Measurements from ENCODE around the gene KDSR. TPM values are rescaled to one million over a fixed set of nuclear protein-coding genes. Genes with fewer than 3 reads are reported as not detected.
A peak's percentile ranks its signal among the peaks of the same experiment; 100 is the strongest.

KDSR gene
- total and polyA plus RNA-seq, 2 donors (not counting 1 experiment from before 2014, with no cell fraction given), result 6.4 to 21.1 TPM

GRCh38 chr18:63309422-63309821 is 57.6 kb downstream of the KDSR start:
- CTCF ChIA-PET, result interaction anchor here (3.2 kb wide), 1 partner anchor 177 kb away, joined by 11 read pairs; no protein-coding TSS in a partner anchor
- Histone ChIP-seq H3K27ac (ENCODE audit: low read length in 2 of 2) (peak overlapping the region in 1 of 2 donors; percentile 58), H3K4me2 (replicated peaks; ENCODE audit: low read depth, low read length, poor library complexity, severe bottlenecking) (peak overlapping the region; percentile 20), H3K4me3 (ENCODE audit: control extremely low read depth in 1 of 5, extremely low read depth in 1 of 5, insufficient read depth in 1 of 5, low read depth in 2 of 5, low read length in 4 of 5) (no peak overlapping the region), H4K20me1 (ENCODE audit: control insufficient read depth, insufficient read depth, low read length, poor library complexity, severe bottlenecking) (no peaks in the 10 kb centered on the region), H3K9ac (ENCODE audit: low read length) (no peak overlapping the region), H3K9me3 (ENCODE audit: control extremely low read depth in 1 of 3, control insufficient read depth in 2 of 3, insufficient read depth in 1 of 3, low read length in 2 of 3) (no peaks in the 10 kb centered on the region), H2AFZ (ENCODE audit: insufficient read depth, low read depth, low read length, poor library complexity, severe bottlenecking) (no peak overlapping the region), H3K79me2 (ENCODE audit: control insufficient read depth, insufficient read depth, low read length) (peaks cover 100% of the 10 kb centered on the region), H3K4me1 (ENCODE audit: control insufficient read depth in 2 of 2, insufficient read depth in 2 of 2, low read length in 2 of 2) (peaks cover 66 to 67% of the 10 kb centered on the region in 2 donors), H3K36me3 (replicated peaks in 1 of 2; ENCODE audit: control extremely low read depth in 1 of 2, control insufficient read depth in 1 of 2, extremely low read depth in 1 of 2, insufficient read depth in 2 of 2, low read length in 1 of 2) (peaks cover 0 to 5% of the 10 kb centered on the region in 2 experiments), H3K27me3 (replicated peaks in 1 of 4; ENCODE audit: control extremely low read depth in 1 of 4, control insufficient read depth in 3 of 4, insufficient read depth in 4 of 4, low read length in 3 of 4) (no peaks in the 10 kb centered on the region)
- no peaks in the 10 kb centered on the region for H3K9me3 Mint-ChIP-seq (ENCODE audit: insufficient read depth)
- ATAC-seq (ENCODE audit: low read depth) (no peak), DNase-seq (no peak)
- H3K4me1 Mint-ChIP-seq, result peaks cover 89% of the 10 kb centered on the region
- H3K27me3 Mint-ChIP-seq, result no peaks in the 10 kb centered on the region
- 62% methylated on average over 5 of the region's 5 CpGs for whole genome bisulfite sequencing (ENCODE audit: insufficient coverage)
- TF ChIP-seq CTCF (IDR thresholded peaks at IDR 0.05), result no peak
- no peak for TF ChIP-seq EZH2 (IDR thresholded peaks at IDR 0.05; ENCODE audit: borderline replicate concordance, insufficient read depth, low read depth, low read length, poor library complexity, severe bottlenecking)
- POLR2A ChIA-PET, result no interaction called here
- H3K27ac Mint-ChIP-seq, result peak overlapping the region; percentile 74
- H3K4me3 Mint-ChIP-seq, result peak overlapping the region; percentile 35
- intact Hi-C loops (cut with micrococcal nuclease), result no loop called here

GRCh38 chr18:63307551-63308200 is 59.3 kb downstream of the KDSR start:
- intact Hi-C loops (cut with micrococcal nuclease), result no loop called here
- H3K9me3 ChIP-seq (ENCODE audit: control extremely low read depth in 1 of 3, control insufficient read depth in 2 of 3, insufficient read depth in 1 of 3, low read length in 2 of 3), result no peaks in the 10 kb centered on the region
- DNase-seq (peak; percentile 36), ATAC-seq (ENCODE audit: low read depth) (no peak)
- H4K20me1 ChIP-seq (ENCODE audit: control insufficient read depth, insufficient read depth, low read length, poor library complexity, severe bottlenecking), result no peaks in the 10 kb centered on the region
- peak overlapping the region; percentile 10 to 42 for H3K27ac ChIP-seq (ENCODE audit: low read length in 2 of 2)
- peak overlapping the region; percentile 21 for H3K4me3 Mint-ChIP-seq
- ChIA-PET CTCF (interaction anchor here (0.8 to 3.3 kb wide), 8 partner anchors 11 to 176 kb away, joined by 3 to 25 read pairs (median 6); partner anchors contain the start of gene BCL2), POLR2A (interaction anchor here (0.8 to 1.0 kb wide), 4 partner anchors 9 to 146 kb away, joined by 3 to 6 read pairs (median 4); no protein-coding TSS in a partner anchor)
- peak overlapping the region; percentile 29 for H3K4me2 ChIP-seq (replicated peaks; ENCODE audit: low read depth, low read length, poor library complexity, severe bottlenecking)
- H3K36me3 ChIP-seq (replicated peaks in 1 of 2; ENCODE audit: control extremely low read depth in 1 of 2, control insufficient read depth in 1 of 2, extremely low read depth in 1 of 2, insufficient read depth in 2 of 2, low read length in 1 of 2), result peaks cover 0 to 5% of the 10 kb centered on the region in 2 experiments
- WGBS (ENCODE audit: insufficient coverage), result 60% methylated on average over 1 of the region's 2 CpGs
- H3K79me2 ChIP-seq (ENCODE audit: control insufficient read depth, insufficient read depth, low read length), result peaks cover 100% of the 10 kb centered on the region
- no peaks in the 10 kb centered on the region for H3K27me3 ChIP-seq (replicated peaks in 1 of 4; ENCODE audit: control extremely low read depth in 1 of 4, control insufficient read depth in 3 of 4, insufficient read depth in 4 of 4, low read length in 3 of 4)
- peaks cover 63 to 65% of the 10 kb centered on the region in 2 donors for H3K4me1 ChIP-seq (ENCODE audit: control insufficient read depth in 2 of 2, insufficient read depth in 2 of 2, low read length in 2 of 2)
- H3K9me3 Mint-ChIP-seq (ENCODE audit: insufficient read depth), result no peaks in the 10 kb centered on the region
- no peak for TF ChIP-seq EZH2 (IDR thresholded peaks at IDR 0.05; ENCODE audit: borderline replicate concordance, insufficient read depth, low read depth, low read length, poor library complexity, severe bottlenecking)
- no peak for TF ChIP-seq CTCF (IDR thresholded peaks at IDR 0.05)
- no peak overlapping the region for H3K4me3 ChIP-seq (ENCODE audit: control extremely low read depth in 1 of 5, extremely low read depth in 1 of 5, insufficient read depth in 1 of 5, low read depth in 2 of 5, low read length in 4 of 5)
- H3K27me3 Mint-ChIP-seq, result no peaks in the 10 kb centered on the region
- no peak overlapping the region for H2AFZ ChIP-seq (ENCODE audit: insufficient read depth, low read depth, low read length, poor library complexity, severe bottlenecking)
- H3K4me1 Mint-ChIP-seq, result peaks cover 88% of the 10 kb centered on the region
- H3K27ac Mint-ChIP-seq, result peak overlapping the region; percentile 69
- H3K9ac ChIP-seq (ENCODE audit: low read length), result no peak overlapping the region

Measured in B cell (primary cell).